GM06990 (cell line): ENCODE results near the gene PLTP.
"Not testable (repeated sequence)": the region's sequence is repeated elsewhere in the genome, so short reads cannot be mapped to it uniquely, and the experiment has no call there.

Source experiments
- DNase-seq: peaks from one replicate; pipeline ENCODE4 v3.0.0-alpha.2; 2011; ENCODE audit not compliant: insufficient read length; ENCODE audit errors: extremely low read depth
- H3K27me3 ChIP-seq: replicated peaks from 2 replicates; pipeline ENCODE4 v1.6.0; 2011; ENCODE audit warnings: low read length; ENCODE audit not compliant: control insufficient read depth, insufficient read depth
- H3K36me3 ChIP-seq: 2 replicates; pipeline ENCODE4 v1.5.1; 2011; ENCODE audit warnings: low read length; ENCODE audit not compliant: control insufficient read depth, insufficient read depth
- H3K4me3 ChIP-seq: replicated peaks from 2 replicates; pipeline ENCODE4 v1.5.1; 2011; ENCODE audit warnings: low read depth, mild to moderate bottlenecking, control low read depth, low read length
- CTCF ChIP-seq: IDR thresholded peaks from 2 replicates; pipeline ENCODE4 v1.5.1; 2011; ENCODE audit warnings: low read length, control low read depth, mild to moderate bottlenecking, inconsistent platforms; ENCODE audit not compliant: insufficient read depth, poor library complexity, severe bottlenecking

Gene PLTP

GRCh38 chr20:45911486-45912343 lies at the start of gene PLTP:
PLTP (minus strand) TSS chr20:45912155; CDS start chr20:45911452, 703 bp downstream.
- TF ChIP-seq CTCF = no peak
- Histone ChIP-seq H3K36me3 (no peaks in the 10 kb centered on the region; the same call in 1 of the 2 replicates), H3K27me3 (no peaks in the 10 kb centered on the region), H3K4me3 (peak within 1 kb of the TSS; percentile 53)
- DNase-seq = peak; percentile 50

- TF ChIP-seq CTCF = no peak
- DNase-seq = no peak
- H3K36me3 ChIP-seq = peaks cover 52% of the 10 kb centered on the region
- H3K27me3 ChIP-seq = no peaks in the 10 kb centered on the region
- H3K4me3 ChIP-seq = no peak overlapping the region
Observed at GRCh38 chr20:45959956-45960630, 48.1 kb upstream of the PLTP start.

- no peak for DNase-seq
- no peaks in the 10 kb centered on the region for H3K27me3 ChIP-seq
- no peak for TF ChIP-seq CTCF
- H3K4me3 ChIP-seq = no peak overlapping the region
- peaks cover 50% of the 10 kb centered on the region for H3K36me3 ChIP-seq
Observed at GRCh38 chr20:45959126-45959525, 47.2 kb upstream of the PLTP start.

- H3K27me3 ChIP-seq = no peaks in the 10 kb centered on the region
- peaks cover 49% of the 10 kb centered on the region for H3K36me3 ChIP-seq
- H3K4me3 ChIP-seq = no peak overlapping the region
- no peak for TF ChIP-seq CTCF
- no peak for DNase-seq
Observed at GRCh38 chr20:45958593-45958992, 46.6 kb upstream of the PLTP start.

GRCh38 chr20:45957021-45957941 lies 45.3 kb upstream of the PLTP start:
- H3K27me3 ChIP-seq = no peaks in the 10 kb centered on the region
- no peak for DNase-seq
- TF ChIP-seq CTCF = no peak
- H3K36me3 ChIP-seq = peaks cover 52% of the 10 kb centered on the region
- no peak overlapping the region for H3K4me3 ChIP-seq

- H3K4me3 ChIP-seq, H3K27me3 ChIP-seq, DNase-seq: not testable (repeated sequence)
- H3K36me3 ChIP-seq = peaks cover 53% of the 10 kb centered on the region
Observed at GRCh38 chr20:45956326-45956725, 44.4 kb upstream of the PLTP start.
